ENCODE data around the gene SNTG2.

DNA sequence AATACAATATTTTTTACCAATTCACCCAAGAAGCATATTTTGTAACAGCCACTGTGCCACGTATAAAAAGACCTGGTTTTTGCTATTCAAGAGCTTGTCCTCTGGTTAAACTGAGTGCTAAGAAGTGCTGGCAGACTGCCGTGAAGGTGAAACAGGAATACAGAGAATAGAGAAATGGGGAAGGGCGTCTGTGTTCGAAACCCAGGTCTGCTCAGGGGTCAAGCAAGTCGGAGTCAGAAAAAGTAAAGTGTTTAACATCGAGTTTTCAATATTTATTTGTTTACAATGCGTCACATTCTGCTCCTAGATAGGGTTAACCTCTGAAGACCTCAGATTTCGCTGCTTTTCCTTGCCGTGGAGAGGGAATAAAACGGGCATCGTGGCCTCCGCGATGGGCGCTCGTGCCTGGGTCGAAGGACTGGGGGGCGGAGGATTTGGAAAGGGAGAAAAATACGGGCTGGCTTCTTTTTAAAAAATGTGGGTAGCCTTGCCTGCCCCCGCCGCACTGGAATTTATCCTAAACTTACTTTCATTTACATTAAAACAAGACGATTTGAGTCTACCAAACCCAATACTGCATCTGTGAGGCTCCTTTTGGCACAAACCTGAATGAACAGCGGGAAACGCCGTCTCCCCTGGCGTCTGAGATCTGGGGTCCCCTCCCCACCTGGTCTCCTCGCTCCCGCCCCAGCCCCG, 1.1 kb upstream of the SNTG2 start:
- TF ChIP-seq POLR2AphosphoS5 (IDR thresholded peaks at IDR 0.05; ENCODE audit: low read depth, low read length) = no peak
- TF ChIP-seq, protein P1, sequence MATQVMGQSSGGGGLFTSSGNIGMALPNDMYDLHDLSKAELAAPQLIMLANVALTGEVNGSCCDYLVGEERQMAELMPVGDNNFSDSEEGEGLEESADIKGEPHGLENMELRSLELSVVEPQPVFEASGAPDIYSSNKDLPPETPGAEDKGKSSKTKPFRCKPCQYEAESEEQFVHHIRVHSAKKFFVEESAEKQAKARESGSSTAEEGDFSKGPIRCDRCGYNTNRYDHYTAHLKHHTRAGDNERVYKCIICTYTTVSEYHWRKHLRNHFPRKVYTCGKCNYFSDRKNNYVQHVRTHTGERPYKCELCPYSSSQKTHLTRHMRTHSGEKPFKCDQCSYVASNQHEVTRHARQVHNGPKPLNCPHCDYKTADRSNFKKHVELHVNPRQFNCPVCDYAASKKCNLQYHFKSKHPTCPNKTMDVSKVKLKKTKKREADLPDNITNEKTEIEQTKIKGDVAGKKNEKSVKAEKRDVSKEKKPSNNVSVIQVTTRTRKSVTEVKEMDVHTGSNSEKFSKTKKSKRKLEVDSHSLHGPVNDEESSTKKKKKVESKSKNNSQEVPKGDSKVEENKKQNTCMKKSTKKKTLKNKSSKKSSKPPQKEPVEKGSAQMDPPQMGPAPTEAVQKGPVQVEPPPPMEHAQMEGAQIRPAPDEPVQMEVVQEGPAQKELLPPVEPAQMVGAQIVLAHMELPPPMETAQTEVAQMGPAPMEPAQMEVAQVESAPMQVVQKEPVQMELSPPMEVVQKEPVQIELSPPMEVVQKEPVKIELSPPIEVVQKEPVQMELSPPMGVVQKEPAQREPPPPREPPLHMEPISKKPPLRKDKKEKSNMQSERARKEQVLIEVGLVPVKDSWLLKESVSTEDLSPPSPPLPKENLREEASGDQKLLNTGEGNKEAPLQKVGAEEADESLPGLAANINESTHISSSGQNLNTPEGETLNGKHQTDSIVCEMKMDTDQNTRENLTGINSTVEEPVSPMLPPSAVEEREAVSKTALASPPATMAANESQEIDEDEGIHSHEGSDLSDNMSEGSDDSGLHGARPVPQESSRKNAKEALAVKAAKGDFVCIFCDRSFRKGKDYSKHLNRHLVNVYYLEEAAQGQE (IDR thresholded peaks at IDR 0.05; ENCODE audit: insufficient read depth in 1 of 2, low read depth in 2 of 2, low read length in 2 of 2) = no peak
